GM23248 (cell line): Measurements from ENCODE around the gene RELB. TPM values are rescaled to one million over a fixed set of nuclear protein-coding genes. Genes with fewer than 3 reads are reported as not detected.

Source experiments
- DNase-seq: peaks from one replicate; pipeline ENCODE4 v3.0.0-alpha.2; 2015
- H2AFZ ChIP-seq: fragments of 200-600 bp; sonication (generic); 2 replicates; pipeline ENCODE4 v1.6.1; 2016; ENCODE audit warnings: antibody characterized with exemption
- H3F3A ChIP-seq: fragments of 200-600 bp; sonication (generic); 2 replicates; pipeline ENCODE4 v1.6.1; 2016; ENCODE audit warnings: mild to moderate bottlenecking, antibody characterized with exemption, mixed run types; ENCODE audit not compliant: insufficient read depth
- H3K27ac ChIP-seq: fragments of 200-600 bp; sonication (generic); 2 replicates; pipeline ENCODE4 v1.5.1; 2016; ENCODE audit warnings: mild to moderate bottlenecking
- H3K27me3 ChIP-seq: fragments of 200-600 bp; sonication (generic); replicated peaks from 2 replicates; pipeline ENCODE4 v1.6.1; 2016; ENCODE audit warnings: mild to moderate bottlenecking; ENCODE audit not compliant: insufficient read depth
- H3K36me3 ChIP-seq: fragments of 200-600 bp; sonication (generic); 2 replicates; pipeline ENCODE4 v1.6.1; 2016; ENCODE audit warnings: low read depth, mild to moderate bottlenecking
- H3K4me1 ChIP-seq: fragments of 200-600 bp; sonication (generic); 2 replicates; pipeline ENCODE4 v1.6.1; 2016; ENCODE audit warnings: mild to moderate bottlenecking; ENCODE audit not compliant: insufficient read depth
- H3K4me2 ChIP-seq: fragments of 200-600 bp; sonication (generic); one replicate; pipeline ENCODE4 v1.6.1; 2016; ENCODE audit warnings: mild to moderate bottlenecking; ENCODE audit not compliant: unreplicated experiment
- H3K4me3 ChIP-seq: fragments of 200-600 bp; sonication (generic); 2 replicates; pipeline ENCODE4 v1.5.1; 2016; ENCODE audit warnings: mild to moderate bottlenecking
- H3K79me2 ChIP-seq: fragments of 200-600 bp; sonication (generic); 2 replicates; pipeline ENCODE4 v1.6.1; 2016; ENCODE audit warnings: mild to moderate bottlenecking; ENCODE audit not compliant: insufficient read depth
- H3K9ac ChIP-seq: fragments of 200-600 bp; sonication (generic); 2 replicates; pipeline ENCODE4 v1.6.1; 2016; ENCODE audit warnings: mild to moderate bottlenecking
- H3K9me2 ChIP-seq: fragments of 200-600 bp; sonication (generic); 2 replicates; pipeline ENCODE4 v1.6.1; 2016; ENCODE audit warnings: mixed run types, mild to moderate bottlenecking, moderate library complexity; ENCODE audit not compliant: insufficient read depth
- H3K9me3 ChIP-seq: fragments of 200-600 bp; sonication (generic); one replicate; pipeline ENCODE4 v1.6.1; 2017; ENCODE audit warnings: low read depth
- H4K20me1 ChIP-seq: fragments of 200-600 bp; sonication (generic); 2 replicates; pipeline ENCODE4 v1.6.0; 2016; ENCODE audit not compliant: insufficient read depth
- EZH2 ChIP-seq: fragments of 200-600 bp; sonication (generic); IDR thresholded peaks from 2 replicates; pipeline ENCODE4 v1.6.1; 2018; ENCODE audit warnings: antibody characterized with exemption, mild to moderate bottlenecking; ENCODE audit not compliant: insufficient read depth, poor library complexity, severe bottlenecking
- EZH2phosphoT487 ChIP-seq: fragments of 200-600 bp; sonication (generic); IDR thresholded peaks from 2 replicates; pipeline ENCODE4 v1.6.1; 2018; ENCODE audit warnings: antibody characterized with exemption, moderate library complexity, mild to moderate bottlenecking, low read depth; ENCODE audit not compliant: insufficient read depth
- WGBS, 2 experiments: methylation state at CpG; one replicate each; pipeline ENCODE4 v1.1.6; 2015 to 2017; ENCODE audit warnings: low lambda C conversion rate in 2 of 2, low coverage in 1 of 2; ENCODE audit errors: missing lambda C conversion rate in 2 of 2; 5-methylcytosine and 5-hydroxymethylcytosine counted together
- in situ Hi-C: fragments of 300-500 bp; cut with MboI; formaldehyde crosslinking; loops from 2 replicates; pipeline ENCODE4 v1.15.0; 2020
- polyA plus RNA-seq: library from polyadenylated mRNA; unstranded; fragments of >200 nt; fragmentation: Nextera tagmentation; extraction: Ambion mirVana; gene quantifications from 2 replicates; pipeline ENCODE4 v1.2.1, GENCODE V29; 2016
- total RNA-seq: library from RNA; depleted of rRNA; stranded (reverse); fragments of >200 nt; shearing (Covaris generic); gene quantifications from 2 replicates; pipeline ENCODE4 v1.2.3, GENCODE V29; 2014

The RELB gene
- total and polyA plus RNA-seq, 2 experiments from 2014 or later: 10.0 to 12.5 TPM

DNA sequence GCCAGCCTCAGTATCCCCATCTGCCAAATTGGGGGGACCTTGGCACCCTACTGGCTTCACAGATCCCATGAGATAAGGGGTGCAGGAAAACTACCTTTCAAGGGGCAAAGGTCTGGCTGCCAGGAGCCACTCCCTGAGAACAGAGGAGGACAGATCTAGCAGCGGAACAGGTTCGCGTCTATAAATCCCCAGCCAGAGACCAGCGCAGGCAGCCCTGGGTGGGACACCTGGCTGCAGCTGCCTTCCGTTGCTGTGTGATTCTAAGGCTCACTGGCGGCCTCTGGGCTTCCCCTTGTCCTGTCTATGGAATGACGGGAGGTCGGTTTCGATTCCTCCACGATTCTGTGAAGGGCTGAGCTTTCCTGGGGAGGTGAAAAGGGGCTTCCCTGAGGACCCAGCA is 7.3 kb downstream of the RELB start:
- no peak overlapping the region for H3K4me2 ChIP-seq
- H3K36me3 ChIP-seq: no peaks in the 10 kb centered on the region; the same call in 1 of the 2 replicates
- no peaks in the 10 kb centered on the region for H3F3A ChIP-seq
- H4K20me1 ChIP-seq: no peaks in the 10 kb centered on the region
- TF ChIP-seq EZH2phosphoT487: no peak
- TF ChIP-seq EZH2: no peak
- H3K9me3 ChIP-seq: no peaks in the 10 kb centered on the region
- WGBS, 2 experiments: 76 to 77% methylated on average over 10 of the region's 10 CpGs
- in situ Hi-C loops: no loop called here
- DNase-seq: no peak
- H3K9me2 ChIP-seq: no peaks in the 10 kb centered on the region
- no peak overlapping the region for H2AFZ ChIP-seq
- H3K9ac ChIP-seq: no peak overlapping the region
- no peaks in the 10 kb centered on the region for H3K27me3 ChIP-seq
- H3K79me2 ChIP-seq: no peaks in the 10 kb centered on the region
- H3K4me1 ChIP-seq: no peaks in the 10 kb centered on the region
- no peak overlapping the region for H3K27ac ChIP-seq
- H3K4me3 ChIP-seq: no peak overlapping the region

DNA sequence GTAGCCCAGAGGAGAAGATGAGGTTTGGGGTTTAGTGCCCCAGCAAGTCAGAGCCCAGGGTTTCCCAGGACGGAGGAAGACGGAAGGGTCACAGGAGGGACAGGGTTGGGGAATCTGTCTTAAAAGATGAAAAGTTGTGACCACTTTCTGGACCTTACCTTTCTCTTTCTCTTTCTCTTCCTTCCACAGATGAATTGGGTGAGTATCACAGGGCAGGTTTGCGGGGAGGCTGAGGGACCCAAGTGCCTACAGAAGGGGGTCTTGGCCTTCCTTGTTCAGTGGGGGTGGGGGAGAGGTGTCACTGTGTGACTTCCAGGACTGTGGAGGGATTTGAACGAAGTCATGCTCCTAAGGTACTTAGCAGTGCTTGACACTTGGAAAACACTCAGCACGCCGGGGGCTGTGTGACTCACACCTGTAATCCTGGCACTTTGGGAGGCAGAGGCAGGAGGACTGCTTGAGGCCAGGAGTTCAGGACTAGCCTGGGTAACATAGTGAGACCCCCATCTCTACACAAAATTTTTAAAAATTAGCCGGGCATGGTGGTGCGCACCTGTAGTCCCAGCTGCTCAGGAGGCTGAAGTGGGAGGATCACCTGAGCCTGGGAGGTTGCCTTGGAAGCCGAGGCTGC is 8.5 kb downstream of the RELB start:
- 92 to 94% methylated on average over 9 of the region's 9 CpGs for WGBS, 2 experiments
- no peaks in the 10 kb centered on the region for H3K4me1 ChIP-seq
- H4K20me1 ChIP-seq: no peaks in the 10 kb centered on the region
- no peak overlapping the region for H3K27ac ChIP-seq
- H3F3A ChIP-seq: no peaks in the 10 kb centered on the region
- no peaks in the 10 kb centered on the region for H3K79me2 ChIP-seq
- no peaks in the 10 kb centered on the region for H3K9me2 ChIP-seq
- H3K9me3 ChIP-seq: no peaks in the 10 kb centered on the region
- H3K4me3 ChIP-seq: no peak overlapping the region
- TF ChIP-seq EZH2phosphoT487 (no peak), EZH2 (no peak)
- H3K36me3 ChIP-seq: no peaks in the 10 kb centered on the region; the same call in 1 of the 2 replicates
- no peak overlapping the region for H3K9ac ChIP-seq
- H3K4me2 ChIP-seq: no peak overlapping the region
- no peak for DNase-seq
- no peaks in the 10 kb centered on the region for H3K27me3 ChIP-seq
- in situ Hi-C loops: no loop called here
- no peak overlapping the region for H2AFZ ChIP-seq

DNA sequence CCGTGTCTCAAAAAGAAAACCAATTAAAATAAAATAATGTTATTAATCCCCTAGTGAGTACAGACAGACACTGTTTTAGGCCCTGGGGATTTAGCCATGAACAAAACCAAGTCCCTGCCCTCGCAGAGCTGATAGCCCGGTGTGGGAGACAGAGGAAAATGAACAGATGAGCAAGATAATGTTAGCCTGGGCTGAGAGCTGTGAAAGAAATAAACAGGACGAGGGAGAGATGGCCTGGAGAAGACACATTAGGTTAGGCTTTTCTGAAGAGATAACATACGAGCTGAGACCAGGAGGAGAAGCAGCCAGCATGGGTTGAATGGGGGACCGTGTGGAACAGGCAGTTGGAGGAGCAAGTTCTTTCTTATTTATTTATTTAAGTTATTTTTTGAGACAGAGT is 9.0 kb downstream of the RELB start:
- TF ChIP-seq EZH2phosphoT487 (no peak), EZH2 (no peak)
- Histone ChIP-seq H3K27me3 (no peaks in the 10 kb centered on the region), H3K36me3 (no peaks in the 10 kb centered on the region; the same call in 1 of the 2 replicates), H3K9ac (no peak overlapping the region), H3K4me1 (no peaks in the 10 kb centered on the region), H3K27ac (no peak overlapping the region), H3F3A (no peaks in the 10 kb centered on the region), H3K9me3 (no peaks in the 10 kb centered on the region), H3K4me3 (no peak overlapping the region), H3K4me2 (no peak overlapping the region), H4K20me1 (no peaks in the 10 kb centered on the region), H2AFZ (no peak overlapping the region), H3K79me2 (no peaks in the 10 kb centered on the region), H3K9me2 (no peaks in the 10 kb centered on the region)
- DNase-seq: no peak
- WGBS, 2 experiments: 57 to 67% methylated on average over 6 of the region's 6 CpGs
- in situ Hi-C loops: no loop called here

DNA sequence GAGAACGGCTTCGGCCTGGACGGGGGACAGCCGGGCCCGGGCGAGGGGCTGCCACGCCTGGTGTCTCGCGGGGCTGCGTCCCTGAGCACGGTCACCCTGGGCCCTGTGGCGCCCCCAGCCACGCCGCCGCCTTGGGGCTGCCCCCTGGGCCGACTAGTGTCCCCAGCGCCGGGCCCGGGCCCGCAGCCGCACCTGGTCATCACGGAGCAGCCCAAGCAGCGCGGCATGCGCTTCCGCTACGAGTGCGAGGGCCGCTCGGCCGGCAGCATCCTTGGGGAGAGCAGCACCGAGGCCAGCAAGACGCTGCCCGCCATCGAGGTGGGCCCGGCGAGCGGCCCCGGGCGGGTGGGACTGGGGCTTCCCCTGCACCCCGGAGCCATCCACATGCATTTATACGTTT is 10.7 kb downstream of the RELB start:
- H3K27me3 ChIP-seq: no peaks in the 10 kb centered on the region
- H4K20me1 ChIP-seq: no peaks in the 10 kb centered on the region
- no peaks in the 10 kb centered on the region; the same call in 1 of the 2 replicates for H3K36me3 ChIP-seq
- DNase-seq: no peak
- no peaks in the 10 kb centered on the region for H3K9me3 ChIP-seq
- no peak overlapping the region for H3K27ac ChIP-seq
- WGBS, 2 experiments: 95 to 96% methylated on average over 33 to 42 of the region's 42 CpGs
- no peak for TF ChIP-seq EZH2phosphoT487
- no peak for TF ChIP-seq EZH2
- H3F3A ChIP-seq: peaks cover 9% of the 10 kb centered on the region
- no peaks in the 10 kb centered on the region for H3K9me2 ChIP-seq
- no peak overlapping the region for H2AFZ ChIP-seq
- in situ Hi-C loops: no loop called here
- no peak overlapping the region for H3K9ac ChIP-seq
- no peak overlapping the region for H3K4me2 ChIP-seq
- H3K4me1 ChIP-seq: no peaks in the 10 kb centered on the region
- no peak overlapping the region for H3K4me3 ChIP-seq
- H3K79me2 ChIP-seq: no peaks in the 10 kb centered on the region
